ENCODE measurements around the gene GREB1.

GREB1 gene

DNA sequence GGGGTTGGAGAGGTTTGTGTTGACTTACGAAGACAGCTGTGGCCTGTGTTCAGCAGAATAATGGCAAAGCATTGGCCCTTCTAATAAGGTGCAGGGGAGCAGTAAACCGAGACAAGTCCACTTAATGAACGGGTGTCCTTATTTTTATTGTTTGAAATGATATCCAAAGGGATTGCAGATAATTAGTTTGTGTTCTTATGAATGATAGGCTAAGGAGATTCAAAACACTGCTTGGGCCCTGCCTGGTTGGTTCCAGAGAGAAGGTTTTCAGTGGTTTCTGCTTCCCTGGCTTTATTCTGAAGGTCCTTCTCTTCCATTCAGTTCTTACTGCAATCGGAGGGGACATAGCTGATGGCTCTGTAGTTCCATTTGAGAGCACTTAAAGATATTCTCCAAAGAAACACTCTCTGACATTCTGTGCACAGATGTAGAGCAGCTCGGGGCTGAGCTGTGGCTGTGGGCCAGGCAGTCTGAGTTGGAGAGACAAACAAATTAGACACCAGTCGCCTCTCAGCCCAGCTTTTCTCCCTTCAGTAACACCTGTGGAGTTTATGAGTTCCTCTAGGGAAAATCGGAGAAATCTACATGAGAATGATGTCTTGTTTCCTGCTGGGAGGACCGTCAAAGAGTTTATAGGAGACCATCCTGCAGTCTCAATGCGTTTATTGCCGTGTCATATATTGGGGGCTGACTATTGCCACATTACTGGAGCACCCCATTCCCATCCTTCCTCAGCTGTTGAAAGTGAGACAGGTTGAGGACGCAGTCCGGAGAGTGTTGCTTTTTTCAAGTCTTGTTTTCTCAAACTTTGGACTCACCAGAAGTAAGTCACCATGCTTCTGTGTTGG, 6.5 kb downstream of the GREB1 start:
- no peak for DNase-seq (ENCODE audit: low spot score)

DNA sequence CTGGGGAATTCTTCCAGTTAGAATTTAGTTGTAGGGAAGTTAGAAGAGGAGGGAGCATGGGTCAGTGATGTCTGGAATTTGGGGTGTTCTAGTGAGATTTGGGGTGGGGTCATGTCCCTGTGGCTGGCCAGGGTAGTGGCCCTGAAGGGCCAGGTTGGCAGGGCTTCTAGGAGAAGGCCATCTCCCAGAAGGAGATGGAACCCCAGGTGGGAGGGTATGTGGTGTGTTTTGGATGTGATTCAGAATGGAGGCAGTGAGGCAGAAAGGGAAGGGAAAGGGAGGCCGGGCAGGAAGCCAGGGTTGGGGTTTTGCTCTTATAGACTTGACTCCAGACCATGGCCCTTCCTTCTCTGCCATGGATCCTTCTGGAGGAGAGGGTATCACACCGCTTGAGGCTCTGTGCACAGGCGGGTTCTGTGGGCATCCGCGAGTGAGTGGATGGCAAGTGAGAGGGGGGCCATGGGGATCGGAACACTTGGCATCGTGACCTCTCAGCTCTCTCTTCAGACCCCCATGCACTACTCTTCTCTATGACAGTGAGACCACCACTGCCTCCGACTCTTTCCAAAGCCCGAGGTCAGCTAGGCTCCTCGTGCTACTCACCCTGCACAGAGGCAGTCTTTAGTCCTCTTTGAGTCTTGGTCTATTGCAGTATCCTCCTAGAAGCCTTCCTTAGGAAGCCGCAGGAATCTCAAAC, 7.3 kb downstream of the GREB1 start:
- no peak for DNase-seq (ENCODE audit: low spot score)

GRCh38 chr2:11541693-11542274, 7.9 kb downstream of the GREB1 start:
- no peak for DNase-seq (ENCODE audit: low spot score)

DNA sequence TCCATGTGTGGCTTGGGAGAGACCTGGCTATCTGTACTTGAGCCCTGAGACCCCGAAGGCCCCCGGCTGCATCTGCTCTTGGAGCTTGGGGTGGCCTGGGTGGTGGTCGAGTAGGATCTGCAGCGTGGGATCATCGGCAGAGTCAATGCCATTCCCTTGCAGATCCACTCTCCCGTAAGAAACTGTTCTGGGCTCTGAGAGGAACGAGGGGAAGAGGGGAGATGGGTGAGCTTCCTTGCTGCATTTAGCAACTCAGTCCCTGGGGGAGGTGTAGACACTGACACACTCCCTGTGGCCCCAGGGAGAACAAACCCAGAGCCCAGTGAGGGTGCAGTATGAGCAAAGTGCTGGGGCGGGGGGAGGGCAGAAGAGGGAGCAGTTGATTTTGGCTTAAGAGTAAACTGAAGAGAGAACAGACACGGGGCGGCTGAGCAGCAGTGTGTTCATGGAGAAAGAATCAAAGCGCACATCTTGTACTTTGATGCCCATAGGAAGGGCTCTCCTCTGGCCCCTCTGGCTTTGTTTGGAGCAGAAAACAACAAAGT, 8.5 kb downstream of the GREB1 start:
- DNase-seq (ENCODE audit: low spot score) = no peak

GRCh38 chr2:11543337-11544216, 9.7 kb downstream of the GREB1 start:
- no peak for DNase-seq (ENCODE audit: low spot score)

DNA sequence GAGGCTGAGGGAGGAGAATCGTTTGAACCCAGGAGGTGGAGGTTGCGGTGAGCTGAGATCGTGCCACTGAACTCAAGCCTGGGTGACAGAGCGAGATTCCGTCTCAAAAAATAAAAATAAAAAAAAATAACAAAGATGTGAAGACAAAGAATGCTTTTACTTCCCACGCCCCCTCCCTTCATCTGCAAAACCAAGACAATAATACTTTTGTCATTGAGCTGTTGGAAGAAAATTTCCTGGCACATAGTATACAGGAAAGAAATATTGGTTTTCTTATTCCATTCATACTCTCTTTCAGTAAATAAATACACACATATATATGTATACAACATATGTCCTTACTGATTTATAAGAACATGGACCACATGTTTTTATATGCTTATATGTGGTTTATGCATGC, 12.2 kb downstream of the GREB1 start:
- no peak for DNase-seq (ENCODE audit: low spot score)

GRCh38 chr2:11547912-11548497, 14.2 kb downstream of the GREB1 start:
- no peak for DNase-seq (ENCODE audit: low spot score)

- no peak for DNase-seq (ENCODE audit: low spot score)
Observed at GRCh38 chr2:11550302-11550701, 16.5 kb downstream of the GREB1 start.

DNA sequence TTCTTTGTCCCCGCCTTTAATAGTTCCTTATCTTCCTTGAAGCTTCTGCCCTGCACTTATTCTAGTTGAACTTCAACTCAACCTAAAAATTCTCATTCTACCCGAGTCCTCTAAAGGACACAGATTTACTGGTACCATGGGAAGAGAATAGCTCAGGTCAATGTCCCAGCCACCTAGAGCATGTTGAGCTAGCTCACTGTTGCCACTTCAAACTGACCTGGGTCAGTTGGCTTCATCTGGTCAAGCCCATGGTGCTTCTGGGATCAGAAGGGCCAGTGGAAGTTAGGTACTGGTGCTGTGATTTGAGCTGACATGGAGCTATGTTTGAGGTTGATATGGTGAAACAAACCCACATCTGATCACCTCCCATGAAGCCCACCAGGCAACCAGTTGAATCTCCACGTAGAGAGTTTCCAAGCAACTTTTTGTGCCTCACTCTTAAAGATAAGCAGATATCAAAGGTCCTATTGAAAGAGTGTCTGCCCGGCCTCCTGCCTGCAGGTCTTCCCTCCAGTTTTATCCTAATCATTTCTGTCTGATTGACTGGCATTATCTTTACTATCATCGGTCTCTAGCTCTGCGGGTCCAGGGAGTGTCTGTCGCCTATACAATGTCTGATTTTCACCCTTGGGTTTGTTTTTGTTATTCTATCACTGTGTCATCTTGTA, 17.2 kb downstream of the GREB1 start:
- DNase-seq (ENCODE audit: low spot score) = no peak

DNA sequence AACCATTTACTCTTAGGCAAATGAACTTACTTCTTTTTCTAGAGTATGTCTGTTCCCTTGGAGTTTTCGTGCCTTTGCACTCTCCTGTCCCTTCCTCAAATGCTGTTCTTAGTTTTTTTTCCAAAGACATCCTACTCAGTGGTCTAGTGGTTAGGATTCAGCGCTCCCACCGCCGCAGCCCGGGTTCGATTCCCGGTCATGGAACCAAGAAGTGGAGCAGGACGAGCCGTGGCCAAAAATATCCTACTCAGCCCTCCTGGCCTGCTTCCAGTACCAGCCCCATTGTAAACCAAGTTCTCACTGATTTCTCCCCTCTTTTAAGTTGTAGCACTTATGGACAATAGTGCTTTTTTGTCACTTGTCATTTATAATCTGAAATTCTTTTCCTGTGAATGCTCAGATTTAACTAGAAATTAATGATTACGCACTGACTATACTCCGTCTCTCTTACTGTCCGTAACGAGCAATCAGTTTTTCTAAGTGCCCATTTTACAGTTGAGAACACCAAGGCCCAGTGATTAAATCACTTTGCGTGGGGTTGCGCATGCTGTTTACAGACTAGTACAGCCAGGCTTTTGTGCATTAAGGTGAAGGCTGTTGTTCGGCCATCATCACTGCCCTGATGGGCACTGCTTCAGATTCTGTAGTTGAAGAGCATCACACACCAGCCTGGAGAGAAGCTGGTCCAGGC, 17.9 kb downstream of the GREB1 start:
- DNase-seq (ENCODE audit: low spot score) = no peak

GRCh38 chr2:11552260-11552638, 18.4 kb downstream of the GREB1 start:
- no peak for DNase-seq (ENCODE audit: low spot score)

- peak; percentile 41 for DNase-seq (ENCODE audit: low spot score)
Observed at GRCh38 chr2:11553661-11554398, 20.0 kb downstream of the GREB1 start.

DNA sequence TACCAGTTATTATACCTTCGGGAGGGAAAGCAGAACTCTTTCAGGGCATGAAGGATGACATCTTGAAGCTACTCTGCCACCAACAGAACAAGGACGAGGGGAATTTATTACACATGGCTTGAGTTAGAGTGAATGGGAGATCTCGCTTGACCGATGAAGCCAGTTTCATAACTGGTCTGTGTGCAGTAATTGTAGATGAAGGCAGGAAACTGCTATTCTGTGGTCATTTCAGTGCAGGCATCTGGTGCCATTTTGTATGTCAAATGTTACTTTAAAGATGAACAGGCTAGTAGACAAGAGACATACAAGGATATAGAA, 20.5 kb downstream of the GREB1 start:
- DNase-seq (ENCODE audit: low spot score) = no peak

DNA sequence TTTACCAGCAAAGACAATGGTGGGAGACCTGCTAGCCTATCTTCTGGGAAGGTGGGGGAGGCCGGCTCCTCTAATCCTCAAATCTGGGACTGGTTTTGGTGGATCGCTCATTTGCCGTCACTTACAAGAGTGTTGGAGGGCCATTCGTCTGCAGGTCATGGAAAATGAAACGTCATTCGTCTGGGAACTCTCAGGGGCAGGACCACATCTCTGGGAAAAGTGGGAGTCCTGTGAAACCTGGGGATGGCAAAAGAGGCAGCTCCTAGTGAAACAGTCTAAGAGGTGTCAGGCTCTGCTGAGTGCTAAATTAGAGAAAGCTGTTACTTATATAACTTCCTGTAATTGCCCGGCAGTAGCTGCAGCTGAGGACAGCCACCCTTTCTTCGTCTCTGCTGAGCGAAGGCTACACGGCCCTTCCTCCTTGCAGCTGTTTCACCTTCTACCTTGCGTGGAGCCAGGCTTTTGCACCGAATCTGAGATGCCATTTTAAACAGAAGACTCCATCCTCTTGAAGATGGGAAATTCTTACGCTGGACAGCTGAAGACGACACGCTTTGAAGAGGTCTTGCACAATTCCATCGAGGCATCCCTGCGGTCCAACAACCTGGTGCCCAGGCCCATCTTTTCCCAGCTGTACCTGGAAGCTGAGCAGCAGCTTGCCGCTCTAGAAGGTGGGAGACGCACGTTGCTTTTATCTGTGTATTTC, 22.4 kb downstream of the GREB1 start:
- peak; percentile 42 for DNase-seq (ENCODE audit: low spot score)

DNA sequence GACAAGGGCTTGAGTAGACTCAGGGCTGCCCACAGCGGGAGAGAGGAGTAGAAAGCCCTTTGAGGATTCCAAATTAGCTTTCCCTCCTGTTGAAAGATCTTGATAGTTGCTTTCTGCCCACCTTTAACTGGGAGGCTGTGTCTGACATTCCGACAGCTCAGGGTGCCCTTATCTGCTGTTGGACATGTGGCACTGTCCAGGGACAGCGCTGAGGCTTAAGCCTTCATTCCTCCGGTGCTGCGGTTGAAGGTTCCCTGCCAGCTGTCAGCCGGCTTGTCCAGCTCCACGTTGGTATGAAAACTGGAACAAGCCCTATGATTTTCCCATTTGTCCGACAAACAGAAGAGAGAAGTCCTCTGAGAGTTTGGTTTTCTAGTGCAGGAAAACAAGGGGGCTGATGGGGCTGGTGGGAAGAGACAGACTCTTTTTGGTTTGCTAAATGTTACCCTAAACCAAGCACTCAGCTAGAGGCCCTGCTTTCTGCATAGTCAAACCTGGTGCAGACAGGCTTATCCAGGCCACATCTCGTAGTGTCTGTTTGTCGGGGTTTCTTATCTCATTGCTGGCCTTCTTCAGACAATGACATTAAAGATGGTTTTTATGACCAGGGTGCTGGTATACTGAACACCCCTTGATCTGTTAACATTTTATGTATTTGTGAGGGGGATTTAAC, 24.5 kb downstream of the GREB1 start:
- peak; percentile 63 for DNase-seq (ENCODE audit: low spot score)

DNA sequence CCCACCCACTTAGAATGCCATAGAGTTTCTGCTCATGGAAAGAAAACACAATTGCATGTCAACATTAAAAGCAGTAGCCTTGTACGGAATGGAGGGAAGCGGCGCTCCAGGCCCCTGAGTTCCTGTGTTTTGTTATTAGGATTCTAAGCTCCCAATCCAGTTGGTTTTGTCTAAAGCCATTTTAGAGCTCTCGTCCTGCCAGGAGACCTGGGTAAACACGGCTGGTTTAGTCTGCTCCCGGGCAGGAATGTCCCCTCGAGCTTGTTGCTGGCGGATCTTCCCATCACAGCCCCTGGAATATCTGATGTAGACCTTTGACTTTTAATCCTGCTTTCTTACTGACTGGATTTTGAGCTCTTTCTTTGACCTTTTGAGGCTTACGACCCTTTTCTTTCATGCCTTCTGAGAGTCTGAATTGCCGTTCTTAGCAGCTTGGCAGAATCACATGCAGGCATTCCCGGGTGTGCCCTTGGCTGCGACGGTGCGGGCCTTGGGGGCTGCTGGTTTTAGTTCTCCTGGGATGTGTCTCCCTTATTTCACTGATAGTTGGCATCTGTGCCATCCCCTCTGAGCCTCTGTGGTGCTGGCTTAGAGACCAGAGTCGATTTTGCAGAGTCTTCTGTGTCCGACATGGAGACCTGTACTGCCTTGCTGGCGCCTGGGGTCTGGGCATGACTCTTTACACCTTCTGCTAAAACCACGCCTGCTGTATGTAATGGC, 25.4 kb downstream of the GREB1 start:
- DNase-seq (ENCODE audit: low spot score) = peak; percentile 41

DNA sequence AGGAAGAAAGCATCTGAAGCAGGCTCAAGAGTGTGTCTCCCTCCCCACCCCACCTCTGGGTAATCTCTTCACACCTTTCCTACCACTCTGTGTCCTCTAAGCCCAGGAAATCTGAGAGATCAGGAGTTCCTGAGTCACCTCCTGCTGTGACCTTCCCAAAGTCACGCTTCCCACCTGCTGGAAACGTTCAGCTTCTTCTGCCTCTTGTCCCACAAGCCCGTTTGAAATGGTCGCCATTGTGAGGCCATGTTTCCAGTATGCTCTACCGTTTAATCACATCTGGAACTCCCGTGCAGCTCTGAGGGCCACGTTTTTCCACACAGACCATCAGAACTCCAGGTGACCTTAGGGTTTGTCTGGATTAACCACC, 25.9 kb downstream of the GREB1 start:
- peak; percentile 37 for DNase-seq (ENCODE audit: low spot score)

- peak; percentile 14 for DNase-seq (ENCODE audit: low spot score)
Observed at GRCh38 chr2:11560806-11561205, 27.0 kb downstream of the GREB1 start.

Measured in left forelimb (tissue), 1 donor.